ENCODE data around the gene UBE2L3.

- TF ChIP-seq POLR2A (IDR thresholded peaks at IDR 0.05) = no peak
- no peak for TF ChIP-seq CTCF (IDR thresholded peaks at IDR 0.05)
- no peak for TF ChIP-seq POLR2AphosphoS5 (IDR thresholded peaks at IDR 0.05)
Measured at GRCh38 chr22:21622011-21622918, 54.8 kb downstream of the UBE2L3 start.

Data from stomach (tissue), 4 donors.